ENCODE measurements around the gene SNAI3. TPM values are rescaled to one million over a fixed set of nuclear protein-coding genes. Genes with fewer than 3 reads are reported as not detected.

SNAI3 gene
- total RNA-seq, 1 donor: 6.7 TPM

DNA sequence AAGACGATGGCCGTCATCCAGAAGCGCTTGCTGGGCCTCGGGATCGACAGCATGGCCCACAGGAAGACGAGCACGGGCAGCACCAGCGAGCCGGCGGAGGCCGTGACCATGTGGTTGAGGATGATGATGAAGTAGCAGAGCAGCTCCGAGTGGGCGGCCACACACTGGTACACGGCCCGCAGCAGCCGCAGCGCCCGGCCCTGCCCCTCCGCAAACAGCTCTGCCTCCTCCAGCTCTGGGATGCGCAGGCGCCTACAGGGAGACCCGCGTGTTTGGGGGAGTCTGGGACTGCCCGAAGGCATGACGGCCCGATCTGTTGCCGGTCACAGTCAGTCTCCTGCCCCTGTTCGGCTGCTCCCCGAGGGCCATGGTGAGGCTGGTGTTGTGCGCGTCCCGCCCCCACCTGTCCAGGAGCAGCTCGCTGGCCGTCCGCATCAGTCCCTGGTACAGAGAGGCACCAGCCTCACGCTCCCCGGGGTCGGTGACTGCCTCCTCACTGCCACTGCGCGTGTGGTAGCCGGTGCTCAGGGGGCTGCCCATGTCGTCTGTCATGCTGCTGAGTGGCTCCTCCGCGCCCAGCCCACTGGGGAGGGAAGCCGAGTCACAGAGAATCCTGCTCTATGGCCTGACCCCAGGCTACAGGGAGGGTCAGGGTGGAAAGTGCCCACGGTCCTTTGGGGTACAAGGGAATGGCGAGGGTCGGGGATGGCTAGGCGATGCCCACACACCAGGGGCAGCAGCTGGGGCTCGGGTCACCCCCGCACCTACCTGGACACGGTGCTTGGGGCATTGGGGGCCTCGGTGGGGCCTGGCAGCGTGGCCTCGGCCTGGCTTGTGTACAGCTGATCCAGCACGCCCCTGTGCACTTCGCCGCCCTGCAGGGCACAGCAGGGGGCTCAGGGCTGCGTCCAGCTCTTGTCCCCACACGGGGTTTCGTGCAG is 35.8 kb upstream of the SNAI3 start:
- DNase-seq (ENCODE audit: low read depth in 2 of 3, low spot score in 2 of 3): no peak

DNA sequence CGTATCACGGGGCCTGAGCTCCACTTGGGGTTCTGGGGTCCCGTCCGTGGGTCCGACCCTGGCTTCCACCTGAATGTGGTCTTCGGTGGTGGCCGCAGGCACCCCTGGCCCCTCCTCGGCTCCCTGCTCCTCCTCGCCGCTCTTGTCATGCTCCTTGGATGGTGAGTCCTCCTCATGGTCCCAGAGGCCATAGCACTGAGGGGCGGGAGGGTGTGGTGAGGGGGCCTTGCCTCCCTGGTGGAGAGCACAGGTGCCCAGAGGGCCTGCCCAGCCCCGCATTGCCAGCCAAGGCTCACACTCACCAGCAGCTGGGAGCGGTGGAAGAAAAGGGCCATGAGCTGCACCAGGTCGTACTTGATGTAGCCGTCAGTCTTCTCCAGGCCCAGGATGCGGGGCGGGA is 34.9 kb upstream of the SNAI3 start:
- no peak for DNase-seq (ENCODE audit: low read depth in 2 of 3, low spot score in 2 of 3)

DNA sequence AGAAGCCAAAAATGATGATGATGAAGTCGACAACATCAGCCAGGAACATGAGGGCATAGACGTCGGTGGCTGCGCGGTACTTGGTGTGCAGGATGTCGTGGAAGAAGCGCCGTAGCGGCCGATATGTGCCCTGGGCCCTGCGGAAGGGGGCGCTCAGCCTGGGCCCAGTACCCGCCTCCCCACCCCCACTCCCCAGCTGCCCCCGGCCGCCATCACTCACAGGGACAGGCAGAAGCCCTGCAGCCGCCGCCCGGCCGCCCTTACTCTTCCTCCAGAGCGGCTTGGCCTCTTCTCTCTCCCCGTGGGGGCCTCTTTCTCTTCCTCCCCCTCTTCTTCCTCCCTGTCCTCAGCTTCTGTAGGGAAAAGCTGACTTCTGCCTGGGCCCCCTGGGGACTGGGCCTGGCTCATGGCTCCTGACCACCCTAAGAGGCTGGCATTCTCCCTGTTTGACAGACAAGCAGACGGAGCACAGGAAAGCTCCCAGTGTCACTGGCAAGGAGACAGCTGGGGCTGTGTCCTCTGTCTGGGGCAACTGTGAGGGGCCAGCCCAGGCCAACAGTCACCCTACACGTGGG is 34.2 kb upstream of the SNAI3 start:
- DNase-seq (ENCODE audit: low read depth in 2 of 3, low spot score in 2 of 3): no peak

DNA sequence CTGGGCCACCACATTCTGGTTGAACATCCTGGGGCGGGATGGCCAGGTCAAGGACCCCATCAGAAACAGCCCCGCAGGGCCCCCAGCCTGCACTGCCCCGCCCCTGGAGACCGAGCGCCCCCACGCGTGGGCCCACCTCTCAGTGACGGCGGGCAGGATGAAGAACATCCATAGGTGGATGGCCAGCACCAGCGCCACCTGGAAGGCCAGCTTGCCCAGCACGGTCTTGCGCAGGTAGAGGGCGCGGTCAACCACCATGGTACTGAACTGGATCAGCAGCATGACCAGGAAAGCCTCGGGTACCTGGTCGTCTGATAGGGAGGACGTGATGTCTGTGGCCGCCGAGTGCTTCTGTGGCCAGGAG is 33.6 kb upstream of the SNAI3 start:
- DNase-seq (ENCODE audit: low read depth in 2 of 3, low spot score in 2 of 3): no peak

DNA sequence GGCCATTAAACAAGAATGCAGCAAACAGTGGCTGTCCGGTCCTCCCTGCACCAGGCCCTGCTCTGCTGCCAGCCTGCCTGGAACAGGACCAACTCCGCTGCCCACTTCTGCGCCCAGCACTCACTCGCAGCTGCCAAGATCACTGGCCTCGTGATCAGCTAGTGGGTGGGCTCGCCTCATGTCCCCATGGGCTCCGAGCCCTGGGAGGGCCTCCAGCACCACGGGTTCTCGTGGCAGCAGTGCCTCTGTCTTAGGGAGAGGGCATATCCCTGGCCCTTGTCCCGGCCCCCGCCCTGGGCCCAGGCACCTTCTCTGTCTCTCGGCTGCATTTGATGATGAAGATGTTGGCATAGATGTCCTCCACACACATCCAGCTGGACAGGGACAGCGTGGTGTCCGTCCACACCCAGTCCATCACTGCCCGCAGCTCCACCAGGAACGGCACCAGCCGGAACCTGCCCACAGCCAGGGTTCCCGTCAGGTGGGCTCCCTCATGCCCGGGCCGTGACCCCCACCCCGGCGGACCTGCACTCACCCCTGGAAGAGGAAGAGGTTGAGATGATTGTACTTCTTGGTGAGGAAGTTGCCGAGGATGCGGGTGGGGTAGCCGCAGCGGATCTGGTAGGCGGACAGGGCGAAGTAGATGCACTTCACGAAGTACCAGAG is 33.1 kb upstream of the SNAI3 start:
- no peak for DNase-seq (ENCODE audit: low read depth in 2 of 3, low spot score in 2 of 3)

DNA sequence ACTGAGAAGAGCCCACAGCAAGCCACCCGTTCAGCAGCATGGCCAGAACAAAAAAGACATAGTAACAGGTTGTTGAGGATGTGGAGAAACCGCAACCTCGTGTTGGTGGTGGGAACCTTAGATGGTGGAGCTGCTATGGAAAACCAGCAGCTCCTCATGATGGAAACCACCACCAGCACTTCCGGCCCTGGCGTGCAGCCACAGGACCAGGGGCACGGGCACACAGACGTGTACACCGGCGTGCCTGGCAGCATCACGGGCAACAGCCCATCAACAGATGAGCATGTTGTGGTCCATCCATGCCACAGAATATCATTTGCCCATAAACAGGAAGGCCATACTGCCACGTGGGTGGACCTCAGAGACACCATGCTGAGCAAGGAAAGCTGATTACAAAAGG is 31.9 kb upstream of the SNAI3 start:
- no peak for DNase-seq (ENCODE audit: low read depth in 2 of 3, low spot score in 2 of 3)

DNA sequence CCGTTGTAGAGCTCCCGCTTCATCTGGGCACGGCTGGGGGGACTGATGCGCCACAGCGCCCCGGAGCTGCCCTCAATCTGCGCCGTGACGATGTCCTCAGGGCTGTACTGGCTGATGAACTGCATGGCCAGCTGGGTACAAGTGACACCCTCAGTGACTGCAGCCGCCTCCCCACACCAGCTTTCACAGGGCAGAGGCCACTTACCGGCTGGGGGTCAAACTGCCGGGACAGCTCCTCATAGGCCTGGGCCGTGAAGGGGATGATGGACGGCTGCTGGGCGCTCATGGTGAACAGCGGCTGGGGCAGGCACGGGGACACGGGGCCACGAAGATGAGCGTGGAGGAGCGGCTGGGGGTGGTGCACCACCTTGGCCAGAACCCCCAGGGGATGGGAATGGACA is 30.3 kb upstream of the SNAI3 start:
- no peak for DNase-seq (ENCODE audit: low read depth in 2 of 3, low spot score in 2 of 3)

DNA sequence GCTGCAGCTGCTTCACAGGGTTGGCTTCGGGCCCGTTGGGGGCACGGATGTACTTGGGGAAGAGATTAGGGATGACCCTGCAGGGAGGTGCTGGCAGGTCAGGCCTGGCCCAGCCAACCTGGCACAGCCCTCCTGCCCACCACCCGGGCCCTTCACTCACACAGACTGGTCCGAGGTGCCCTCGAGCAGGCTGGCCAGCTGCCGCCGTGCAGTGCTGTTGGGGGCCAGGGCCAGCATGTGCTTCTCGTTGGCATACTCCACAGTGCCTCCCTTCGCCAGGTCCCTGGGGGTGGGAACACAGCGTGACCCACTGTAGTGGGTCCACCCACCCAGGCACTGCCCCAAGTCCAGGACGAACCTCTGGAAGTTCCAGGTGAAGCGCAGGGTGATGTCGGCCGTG is 29.9 kb upstream of the SNAI3 start:
- no peak for DNase-seq (ENCODE audit: low read depth in 2 of 3, low spot score in 2 of 3)

DNA sequence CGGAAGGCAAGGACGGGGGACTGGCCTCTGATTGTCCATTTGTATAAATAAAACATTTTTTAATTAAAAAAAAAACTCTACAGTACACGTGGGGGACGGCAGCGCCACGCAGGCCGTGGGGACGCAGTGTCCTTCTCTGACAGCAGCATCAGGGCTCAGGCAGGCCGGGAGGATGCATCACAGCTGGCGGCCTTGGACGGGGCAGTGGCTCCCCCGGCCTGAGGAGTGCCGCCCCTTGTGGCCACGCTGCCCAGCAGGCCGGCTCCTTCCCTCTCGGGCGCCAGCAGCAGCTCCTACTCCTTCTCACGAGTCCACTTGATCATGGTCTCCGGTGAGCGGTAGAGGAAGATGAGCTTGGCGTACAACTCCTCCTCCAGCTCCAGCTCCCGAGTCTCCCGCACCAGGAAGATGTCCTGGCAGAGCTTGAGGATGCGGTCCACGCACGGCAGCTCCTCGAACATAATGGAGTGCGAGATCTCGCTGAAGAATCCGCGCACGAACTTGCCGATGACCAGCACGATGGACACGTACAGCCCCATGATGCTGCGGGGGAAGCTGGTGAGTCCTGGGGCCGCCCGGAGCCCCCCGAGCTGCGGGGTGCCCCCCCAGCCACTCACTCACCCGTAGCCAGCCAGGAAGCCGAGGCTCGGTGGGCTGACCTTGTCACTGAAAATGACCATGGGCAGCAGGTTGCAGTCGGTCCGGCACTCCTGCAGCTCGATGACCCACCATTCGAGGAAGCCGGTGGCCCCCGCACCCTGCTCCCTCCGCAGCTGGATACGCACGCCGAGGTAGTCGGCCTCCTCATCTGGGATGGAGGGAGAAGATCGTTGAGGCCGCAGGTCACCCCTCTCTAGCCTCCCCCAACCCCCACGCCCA is 29.2 kb upstream of the SNAI3 start:
- DNase-seq (ENCODE audit: low read depth in 2 of 3, low spot score in 2 of 3): no peak

DNA sequence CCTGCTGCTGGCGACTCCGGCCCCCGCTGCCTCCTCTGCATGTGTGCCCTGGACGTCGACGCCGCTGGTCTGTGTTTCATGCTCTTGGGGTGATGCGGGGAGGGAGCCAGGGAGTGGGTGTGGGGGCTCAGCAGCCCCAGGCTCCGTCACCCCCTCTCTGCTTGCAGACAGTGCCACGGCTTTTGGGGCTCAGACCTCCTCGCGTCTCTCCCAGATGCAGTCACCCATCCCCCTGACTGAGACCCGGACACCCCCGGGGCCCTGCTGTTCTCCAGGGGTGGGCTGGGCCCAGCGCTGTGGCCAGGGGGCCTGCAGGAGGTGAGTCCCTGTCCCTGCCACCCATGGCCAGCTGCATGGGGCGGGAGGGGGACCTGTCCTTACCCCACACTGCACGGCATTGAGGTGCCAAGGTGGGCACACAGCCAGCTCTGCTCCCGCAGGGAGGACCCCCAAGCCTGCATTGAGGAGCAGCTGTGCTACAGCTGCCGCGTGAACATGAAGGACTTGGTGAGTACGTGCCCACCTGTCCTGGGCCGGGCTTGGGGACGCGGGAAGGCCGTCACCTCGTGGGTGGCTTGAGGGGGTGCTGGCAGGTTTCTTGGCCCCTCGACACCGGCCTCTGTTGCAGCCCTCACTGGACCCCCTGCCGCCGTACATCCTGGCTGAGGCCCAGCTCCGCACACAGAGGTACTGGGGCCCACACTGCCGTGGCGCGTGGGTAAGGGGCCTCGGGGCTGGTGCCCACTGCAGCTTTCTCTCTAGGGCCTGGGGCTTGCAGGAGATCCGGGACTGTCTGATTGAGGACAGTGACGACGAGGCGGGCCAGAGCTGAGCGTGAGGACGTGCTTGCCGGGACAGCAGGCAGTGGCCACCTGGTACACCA is 28.4 kb upstream of the SNAI3 start:
- DNase-seq (ENCODE audit: low read depth in 2 of 3, low spot score in 2 of 3): no peak

DNA sequence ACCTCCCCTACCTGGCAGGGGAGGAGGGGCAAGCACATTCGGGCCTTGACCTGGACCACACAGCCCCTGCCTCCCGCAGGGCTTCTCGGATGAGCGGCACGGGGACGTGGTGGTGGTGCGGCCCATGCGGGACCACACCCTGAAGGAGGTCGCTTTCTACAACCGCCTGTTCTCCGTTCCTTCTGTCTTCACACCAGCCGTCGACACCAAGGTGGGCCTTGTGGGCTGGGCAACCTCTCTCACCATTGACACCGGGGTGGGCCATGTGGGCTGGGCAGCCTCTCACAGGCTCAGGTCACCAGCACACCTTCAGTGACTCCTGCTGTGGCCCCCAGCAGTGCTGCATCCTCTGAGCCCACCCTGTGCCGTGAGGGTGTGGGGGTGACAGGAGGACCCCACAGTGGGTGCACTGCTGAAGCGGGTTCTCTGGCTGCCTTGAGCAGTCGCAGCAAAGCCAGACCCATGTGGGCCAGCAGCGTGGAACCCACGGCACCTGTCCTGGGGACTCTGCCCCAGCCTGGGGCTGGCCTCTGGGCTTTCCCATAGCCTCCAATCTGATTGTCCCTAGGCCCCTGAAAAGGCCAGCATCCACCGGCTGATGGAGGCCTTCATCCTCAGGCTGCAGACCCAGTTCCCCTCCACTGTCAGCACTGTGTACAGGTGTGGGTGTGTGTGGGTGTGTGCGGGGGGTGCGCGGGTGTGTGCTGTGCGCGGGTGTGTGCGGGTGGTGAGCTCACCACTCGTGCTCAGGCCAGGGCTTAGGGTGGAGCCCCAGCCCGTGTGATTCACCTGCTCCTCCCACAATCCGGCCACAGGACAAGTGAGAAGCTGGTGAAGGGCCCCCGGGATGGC is 27.5 kb upstream of the SNAI3 start:
- DNase-seq (ENCODE audit: low read depth in 2 of 3, low spot score in 2 of 3): no peak

DNA sequence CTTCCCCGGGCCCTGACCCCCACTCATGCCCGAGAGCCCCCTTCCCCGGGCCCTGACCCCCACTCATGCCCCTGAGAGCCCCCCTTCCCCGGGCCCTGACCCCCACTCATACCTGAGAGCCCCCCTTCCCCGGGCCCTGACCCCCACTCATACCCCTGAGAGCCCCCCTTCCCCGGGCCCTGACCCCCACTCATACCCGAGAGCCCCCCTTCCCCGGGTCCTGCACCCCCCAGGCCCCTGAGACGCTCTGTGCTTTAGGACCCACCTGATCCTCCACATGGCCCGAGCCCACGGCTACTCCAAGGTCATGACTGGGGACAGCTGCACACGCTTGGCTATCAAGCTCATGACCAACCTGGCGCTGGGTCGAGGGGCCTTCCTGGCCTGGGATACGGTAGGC is 26.7 kb upstream of the SNAI3 start:
- no peak for DNase-seq (ENCODE audit: low read depth in 2 of 3, low spot score in 2 of 3)

DNA sequence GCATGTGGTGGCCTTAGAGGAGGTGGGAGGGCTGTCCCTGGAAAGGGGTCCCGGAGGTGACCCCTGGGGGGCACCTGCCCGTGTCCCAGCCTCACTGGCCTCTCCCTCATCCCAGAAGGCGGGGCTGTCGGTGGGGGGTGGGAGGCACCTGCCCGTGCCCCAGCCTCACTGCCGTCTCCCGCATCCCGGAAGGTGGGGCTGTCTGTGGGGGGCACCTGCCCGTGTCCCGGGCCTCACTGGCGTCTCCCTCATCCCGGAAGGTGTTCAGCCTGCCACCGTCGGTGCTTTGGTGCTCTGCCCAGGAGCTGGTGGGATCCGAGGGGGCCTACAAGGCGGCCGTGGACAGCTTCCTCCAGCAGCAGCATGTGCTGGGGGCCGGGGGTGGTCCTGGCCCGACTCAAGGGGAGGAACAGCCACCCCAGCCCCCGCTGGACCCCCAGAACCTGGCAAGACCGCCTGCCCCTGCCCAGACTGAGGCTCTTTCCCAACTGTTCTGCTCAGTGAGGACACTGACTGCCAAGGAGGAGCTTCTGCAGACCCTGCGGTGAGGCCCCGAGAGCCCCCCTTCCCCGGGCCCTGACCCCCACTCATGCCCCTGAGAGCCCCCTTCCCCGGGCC is 26.2 kb upstream of the SNAI3 start:
- no peak for DNase-seq (ENCODE audit: low read depth in 2 of 3, low spot score in 2 of 3)

DNA sequence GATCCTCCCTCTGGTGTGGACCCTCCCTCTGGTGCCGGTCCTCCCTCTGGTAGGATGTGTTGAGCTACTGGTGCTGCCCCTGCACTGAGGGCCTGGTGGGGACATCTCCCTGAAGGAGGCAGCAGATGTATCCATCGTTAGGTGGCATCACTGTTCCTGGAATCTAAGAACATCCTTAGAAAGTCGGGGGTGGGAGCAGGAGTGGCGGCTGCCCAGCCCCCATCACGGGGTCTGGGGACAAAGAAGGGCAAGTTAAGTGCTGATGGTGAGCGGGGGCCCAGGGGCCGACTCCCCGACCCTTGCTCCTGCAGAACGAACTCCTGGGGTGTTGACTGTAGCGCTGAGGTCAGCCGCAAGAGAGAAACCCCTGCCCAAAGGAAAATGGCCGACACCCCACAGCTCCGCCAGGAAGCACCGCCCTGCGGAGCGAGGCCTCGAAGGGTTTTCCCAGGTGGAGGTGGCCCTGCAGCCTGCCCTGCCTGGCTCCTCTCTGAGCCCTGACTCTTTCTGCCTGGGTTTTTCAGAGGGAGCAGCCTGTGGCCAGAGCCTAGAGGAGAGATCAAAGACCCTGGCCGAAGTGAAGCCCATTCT is 25.5 kb upstream of the SNAI3 start:
- DNase-seq (ENCODE audit: low read depth in 2 of 3, low spot score in 2 of 3): no peak

DNA sequence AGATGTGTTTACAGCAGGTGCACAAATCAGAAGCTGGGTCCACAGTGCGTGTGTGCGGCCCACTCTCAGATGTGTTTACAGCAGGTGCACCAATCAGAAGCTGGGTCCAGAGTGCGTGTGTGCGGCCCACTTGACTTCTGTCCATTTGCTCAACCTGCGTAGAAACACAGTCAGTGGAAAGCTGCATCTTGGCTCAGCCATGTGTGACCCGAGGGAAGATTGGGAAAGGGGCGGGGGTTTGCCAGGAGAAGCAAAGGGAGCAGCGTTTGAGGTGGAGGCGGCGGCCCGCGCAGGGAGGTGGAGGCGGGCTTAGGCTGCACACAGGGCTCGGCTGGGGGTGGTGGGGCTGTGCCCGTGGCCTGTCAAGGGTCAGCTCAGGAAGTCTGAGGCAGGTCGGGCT is 24.2 kb upstream of the SNAI3 start:
- DNase-seq (ENCODE audit: low read depth in 2 of 3, low spot score in 2 of 3): no peak

DNA sequence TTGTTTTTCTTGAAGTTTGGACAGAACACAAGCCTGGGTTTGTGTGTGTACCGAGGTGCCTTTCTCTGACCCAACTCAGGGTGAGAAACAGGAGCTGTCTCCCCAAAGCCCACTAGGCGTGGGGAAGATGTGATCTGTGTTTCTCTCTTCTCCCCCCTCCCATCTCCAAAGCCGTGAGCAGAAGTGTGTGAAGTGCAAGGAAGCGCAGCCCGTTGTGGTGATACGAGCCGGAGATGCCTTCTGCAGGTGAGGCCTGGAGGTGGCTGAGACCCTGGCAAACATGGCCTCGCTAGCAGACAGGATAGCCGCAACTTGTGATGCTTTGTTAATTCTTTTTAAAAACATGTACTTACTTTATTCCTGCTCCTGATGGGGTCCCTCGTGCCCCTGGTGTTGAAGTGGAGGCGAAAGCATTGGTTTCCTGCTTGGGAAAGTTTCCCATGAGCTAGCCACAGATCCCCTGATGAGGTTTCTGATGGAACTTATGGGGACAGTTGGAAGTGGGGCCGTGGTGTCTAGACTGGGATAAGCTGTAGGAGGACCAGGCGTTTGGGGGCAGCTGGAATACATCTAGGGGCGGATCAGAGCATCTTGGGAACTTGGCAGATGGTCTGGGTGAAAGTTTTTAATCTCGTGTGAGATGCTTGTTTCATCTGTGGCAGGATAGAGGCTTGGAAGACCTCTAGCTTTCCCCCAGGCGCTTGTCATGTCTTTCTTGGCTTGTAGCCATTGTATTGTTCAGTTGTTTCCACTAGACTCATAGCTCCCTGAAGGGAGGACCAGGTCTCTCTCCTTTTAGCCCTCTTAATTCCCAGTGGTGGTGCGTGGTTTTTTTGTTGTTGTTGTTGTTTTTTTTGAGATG is 20.9 kb upstream of the SNAI3 start:
- no peak for DNase-seq (ENCODE audit: low read depth in 2 of 3, low spot score in 2 of 3)

DNA sequence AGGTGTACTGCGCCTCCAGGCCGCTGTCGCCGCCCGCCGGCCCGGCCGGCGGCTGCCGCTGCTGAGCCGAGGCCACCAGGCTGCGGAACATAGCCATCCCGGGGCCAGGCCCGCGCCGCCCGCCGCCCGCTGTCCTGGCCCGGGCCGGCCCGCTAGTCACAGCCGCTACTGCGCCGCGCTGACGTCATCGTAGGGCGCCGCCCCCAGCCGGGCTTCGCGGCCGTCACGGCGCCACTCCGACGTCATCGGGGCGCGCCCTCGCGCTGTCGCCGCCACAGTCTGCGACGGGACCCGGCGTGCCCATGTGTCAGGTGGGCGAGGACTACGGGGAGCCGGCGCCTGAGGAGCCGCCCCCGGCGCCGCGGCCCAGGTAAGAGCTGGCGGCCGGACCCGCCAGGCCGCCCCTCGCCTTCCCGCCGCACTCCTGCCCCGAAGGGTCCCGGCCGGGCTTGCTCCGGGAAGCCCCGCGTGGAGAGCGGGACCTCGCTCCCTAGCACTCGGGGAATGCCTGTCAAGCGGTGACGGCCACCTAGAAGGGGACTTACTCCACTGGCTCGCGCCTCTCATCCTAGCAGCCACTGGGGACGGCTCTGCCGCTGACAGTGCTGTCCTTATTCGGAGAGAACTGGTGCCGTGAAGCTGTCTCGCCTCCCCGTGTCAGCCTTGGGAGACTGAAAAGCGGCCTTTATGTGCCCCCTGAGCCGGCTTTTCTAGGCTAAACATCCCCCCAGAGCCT is 20.1 kb upstream of the SNAI3 start, which contains the start of the genes CTU2 and RNF166:
CTU2 (plus strand) TSS at position 275 of the 736 bp plus-strand sequence; CDS start at position 303, 28 bp downstream.
RNF166 (minus strand) TSS at position 180 of the 736 bp plus-strand sequence; CDS start at position 97, 83 bp downstream.
- peak; percentile 86 to 90 (median 88) for DNase-seq (ENCODE audit: low read depth in 2 of 3, low spot score in 2 of 3)

Measured in hematopoietic multipotent progenitor cell (in vitro differentiated cells).